ENCODE data around the gene TAF8. TPM values are rescaled to one million over a fixed set of nuclear protein-coding genes. Genes with fewer than 3 reads are reported as not detected.

TAF8 gene
- total RNA-seq, 1 donor from 2014 or later, result 28.9 TPM

DNA sequence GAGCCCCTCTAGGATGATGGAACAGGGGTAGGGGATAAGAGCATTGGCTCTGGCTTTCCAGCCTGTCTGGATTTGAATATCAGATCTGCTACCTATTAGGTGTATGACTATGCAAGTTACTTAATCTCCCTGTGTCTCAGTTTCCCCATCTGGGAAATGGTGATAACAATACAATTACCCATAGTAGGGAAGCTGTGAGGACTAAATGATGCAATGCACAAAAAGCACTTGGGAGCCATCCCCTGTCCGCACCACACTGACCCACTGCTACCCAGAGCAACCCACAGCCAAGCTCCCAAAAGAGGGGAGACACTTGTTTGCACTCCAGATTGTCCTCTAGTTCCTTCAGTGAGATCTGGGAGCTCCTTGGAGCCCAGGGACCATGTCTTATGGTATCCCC, 62.0 kb downstream of the TAF8 start:
- H3K36me3 Mint-ChIP-seq (ENCODE audit: low read depth), result no peaks in the 10 kb centered on the region
- no peak overlapping the region for H3K4me3 Mint-ChIP-seq
- DNase-seq (ENCODE audit: low read depth, low spot score), result no peak
- TF ChIP-seq, protein P1, sequence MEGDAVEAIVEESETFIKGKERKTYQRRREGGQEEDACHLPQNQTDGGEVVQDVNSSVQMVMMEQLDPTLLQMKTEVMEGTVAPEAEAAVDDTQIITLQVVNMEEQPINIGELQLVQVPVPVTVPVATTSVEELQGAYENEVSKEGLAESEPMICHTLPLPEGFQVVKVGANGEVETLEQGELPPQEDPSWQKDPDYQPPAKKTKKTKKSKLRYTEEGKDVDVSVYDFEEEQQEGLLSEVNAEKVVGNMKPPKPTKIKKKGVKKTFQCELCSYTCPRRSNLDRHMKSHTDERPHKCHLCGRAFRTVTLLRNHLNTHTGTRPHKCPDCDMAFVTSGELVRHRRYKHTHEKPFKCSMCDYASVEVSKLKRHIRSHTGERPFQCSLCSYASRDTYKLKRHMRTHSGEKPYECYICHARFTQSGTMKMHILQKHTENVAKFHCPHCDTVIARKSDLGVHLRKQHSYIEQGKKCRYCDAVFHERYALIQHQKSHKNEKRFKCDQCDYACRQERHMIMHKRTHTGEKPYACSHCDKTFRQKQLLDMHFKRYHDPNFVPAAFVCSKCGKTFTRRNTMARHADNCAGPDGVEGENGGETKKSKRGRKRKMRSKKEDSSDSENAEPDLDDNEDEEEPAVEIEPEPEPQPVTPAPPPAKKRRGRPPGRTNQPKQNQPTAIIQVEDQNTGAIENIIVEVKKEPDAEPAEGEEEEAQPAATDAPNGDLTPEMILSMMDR (conservative IDR thresholded peaks at IDR 0.05), result no peak
- H3K27me3 Mint-ChIP-seq (ENCODE audit: low read depth), result peaks cover 13% of the 10 kb centered on the region
- H3K4me1 Mint-ChIP-seq, result no peaks in the 10 kb centered on the region
- no peaks in the 10 kb centered on the region for H3K9me3 Mint-ChIP-seq
- no peak overlapping the region for H3K27ac Mint-ChIP-seq (ENCODE audit: unreplicated experiment)

DNA sequence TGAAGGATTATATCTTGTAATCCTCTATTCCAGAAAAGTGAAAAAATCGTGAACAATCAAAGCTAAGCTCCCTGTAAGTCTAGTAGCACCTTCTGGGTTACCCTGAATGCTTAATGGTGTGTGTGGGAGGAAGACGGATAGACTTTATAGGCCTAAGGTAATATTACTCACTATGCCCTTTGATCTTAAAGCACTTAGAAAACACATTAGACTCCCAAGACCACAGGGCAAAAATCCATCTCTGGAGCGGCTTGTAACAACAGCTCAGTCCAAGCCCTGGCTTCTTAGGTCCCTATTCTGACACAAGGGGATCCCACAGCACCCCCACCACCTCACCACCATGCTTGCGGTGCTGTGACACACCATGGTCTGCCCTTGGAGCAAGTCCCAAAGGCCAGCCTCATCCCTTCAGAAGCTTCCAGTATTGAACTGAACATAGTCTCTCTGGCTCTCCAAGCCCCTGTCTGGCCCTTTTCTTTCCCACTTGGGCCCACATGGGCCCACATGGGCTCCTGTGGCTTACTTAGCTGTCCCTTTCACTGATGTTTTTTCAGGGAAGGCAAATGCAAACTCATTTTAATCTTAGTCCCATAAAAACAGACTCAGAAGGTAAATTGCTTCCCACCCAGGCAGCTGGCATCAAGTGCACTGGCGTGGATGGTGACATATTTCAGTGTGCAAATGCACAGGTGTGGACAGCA, 63.8 kb downstream of the TAF8 start:
- no peaks in the 10 kb centered on the region for H3K36me3 Mint-ChIP-seq (ENCODE audit: low read depth)
- no peak overlapping the region for H3K4me3 Mint-ChIP-seq
- TF ChIP-seq, protein P1 (conservative IDR thresholded peaks at IDR 0.05), result no peak
- no peaks in the 10 kb centered on the region for H3K9me3 Mint-ChIP-seq
- no peaks in the 10 kb centered on the region for H3K4me1 Mint-ChIP-seq
- H3K27me3 Mint-ChIP-seq (ENCODE audit: low read depth), result peaks cover 11% of the 10 kb centered on the region
- no peak overlapping the region for H3K27ac Mint-ChIP-seq (ENCODE audit: unreplicated experiment)
- DNase-seq (ENCODE audit: low read depth, low spot score), result no peak

DNA sequence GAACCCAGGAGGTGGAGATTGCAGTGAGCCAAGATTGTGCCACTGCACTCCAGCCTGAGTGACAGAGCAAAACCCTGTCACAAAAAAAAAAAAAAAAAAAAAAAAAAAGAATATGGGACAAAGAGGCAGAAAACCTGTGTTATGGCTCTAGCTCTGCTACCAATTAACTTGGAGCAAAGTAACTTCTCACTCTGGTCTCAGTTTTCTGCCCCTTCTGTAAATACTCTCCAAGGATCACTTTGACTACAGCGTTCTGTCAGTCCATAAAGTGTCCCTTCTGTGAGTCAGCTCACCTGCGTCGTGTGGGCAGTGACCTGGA, 67.5 kb downstream of the TAF8 start:
- TF ChIP-seq, protein P1 (conservative IDR thresholded peaks at IDR 0.05), result no peak
- no peak overlapping the region for H3K27ac Mint-ChIP-seq (ENCODE audit: unreplicated experiment)
- no peak for DNase-seq (ENCODE audit: low read depth, low spot score)
- H3K36me3 Mint-ChIP-seq (ENCODE audit: low read depth), result no peaks in the 10 kb centered on the region
- no peak overlapping the region for H3K4me3 Mint-ChIP-seq
- H3K27me3 Mint-ChIP-seq (ENCODE audit: low read depth), result peaks cover 3% of the 10 kb centered on the region
- no peaks in the 10 kb centered on the region for H3K9me3 Mint-ChIP-seq
- no peaks in the 10 kb centered on the region for H3K4me1 Mint-ChIP-seq

DNA sequence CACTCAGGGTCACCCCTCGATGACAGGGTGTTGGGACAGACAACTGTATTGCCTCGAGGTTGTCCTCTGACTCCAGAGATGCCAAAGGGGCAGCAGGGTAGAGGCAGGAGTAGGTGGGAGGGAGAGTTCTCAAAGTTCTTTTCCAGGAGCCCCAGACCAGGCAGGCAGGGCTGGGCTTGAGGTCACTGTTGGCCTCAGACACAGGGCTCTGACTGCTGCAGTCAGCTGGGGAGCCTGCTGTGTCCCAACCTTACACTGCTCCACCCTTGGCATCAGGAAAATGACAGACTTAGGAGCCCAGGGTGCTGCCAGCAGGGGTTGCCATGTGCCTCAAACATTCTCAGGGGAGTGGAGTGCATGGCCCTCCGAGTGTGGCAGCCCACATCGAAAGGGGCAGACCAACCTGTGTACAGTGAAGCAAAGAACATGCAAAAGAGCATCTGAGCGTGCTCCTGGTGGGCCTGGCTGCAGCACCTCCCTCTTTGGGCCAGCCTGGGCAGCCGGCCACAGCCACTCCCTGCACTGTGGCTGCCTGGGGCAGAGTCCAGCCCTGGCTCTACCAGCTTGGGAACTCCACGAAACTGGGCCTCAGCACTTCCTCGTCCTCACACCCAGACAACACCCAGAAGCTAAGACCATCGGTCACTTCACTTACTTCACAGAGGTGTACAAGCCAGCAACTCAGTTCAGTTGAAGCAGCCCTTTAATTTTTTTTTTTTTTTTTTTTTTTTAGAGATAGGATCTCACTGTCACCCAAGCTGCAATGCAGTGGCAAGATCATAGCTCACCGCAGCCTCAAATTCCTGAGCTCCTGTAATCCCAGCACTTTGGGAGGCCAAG, 68.1 kb downstream of the TAF8 start:
- no peaks in the 10 kb centered on the region for H3K36me3 Mint-ChIP-seq (ENCODE audit: low read depth)
- no peak overlapping the region for H3K4me3 Mint-ChIP-seq
- peaks cover 3% of the 10 kb centered on the region for H3K27me3 Mint-ChIP-seq (ENCODE audit: low read depth)
- no peak for DNase-seq (ENCODE audit: low read depth, low spot score)
- H3K9me3 Mint-ChIP-seq, result no peaks in the 10 kb centered on the region
- H3K27ac Mint-ChIP-seq (ENCODE audit: unreplicated experiment), result no peak overlapping the region
- TF ChIP-seq, protein P1 (conservative IDR thresholded peaks at IDR 0.05), result no peak
- H3K4me1 Mint-ChIP-seq, result no peaks in the 10 kb centered on the region

DNA sequence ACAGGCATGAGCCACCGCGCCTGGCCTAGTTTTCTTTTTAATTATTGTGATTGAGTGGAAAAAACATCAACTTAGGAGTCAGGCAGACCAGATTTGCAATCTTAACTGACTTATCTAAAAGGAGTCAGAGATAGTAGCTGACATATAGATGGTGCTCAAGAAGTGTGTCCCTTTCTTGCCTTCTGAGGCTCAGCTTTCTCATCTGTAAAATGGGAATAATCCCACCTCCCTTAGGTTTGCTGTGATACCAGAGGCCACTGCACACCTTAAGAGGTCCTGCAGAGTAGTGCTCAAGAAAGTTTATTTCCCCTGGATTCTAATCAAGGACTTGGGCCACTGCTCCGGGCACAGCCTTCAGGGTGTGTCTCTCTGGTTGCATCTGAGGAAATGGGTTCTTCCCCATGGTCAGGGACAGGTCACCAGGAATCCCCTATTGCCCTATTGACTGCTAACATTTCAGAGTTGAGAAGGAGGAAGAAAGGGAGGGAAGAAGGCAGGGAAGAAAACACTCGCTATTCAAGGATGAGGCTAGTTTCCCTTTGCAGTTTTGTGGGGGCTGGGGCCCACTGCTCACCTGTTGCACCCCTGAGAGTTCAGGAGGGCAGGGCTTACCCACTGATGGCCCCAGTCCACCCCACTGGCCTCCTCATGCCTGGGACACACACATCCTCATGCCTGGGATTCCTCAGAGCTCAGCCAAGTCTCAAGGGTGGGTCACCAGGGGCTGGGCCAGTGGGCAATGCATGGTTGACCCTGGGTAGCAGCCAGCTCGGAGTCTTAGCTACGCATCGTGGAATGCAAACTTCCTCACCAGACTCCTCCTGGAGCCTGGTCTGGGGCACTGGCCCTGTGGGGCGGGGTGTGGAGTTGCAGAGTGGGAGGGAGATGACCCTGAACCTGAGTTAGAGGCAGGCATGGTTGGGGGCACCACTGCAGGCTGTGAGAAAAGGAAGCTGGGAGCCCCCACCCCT, 70.9 kb downstream of the TAF8 start:
- peaks cover 3% of the 10 kb centered on the region for H3K27me3 Mint-ChIP-seq (ENCODE audit: low read depth)
- H3K4me1 Mint-ChIP-seq, result no peaks in the 10 kb centered on the region
- TF ChIP-seq, protein P1 (conservative IDR thresholded peaks at IDR 0.05), result no peak
- H3K36me3 Mint-ChIP-seq (ENCODE audit: low read depth), result no peaks in the 10 kb centered on the region
- DNase-seq (ENCODE audit: low read depth, low spot score), result no peak
- H3K9me3 Mint-ChIP-seq, result no peaks in the 10 kb centered on the region
- H3K4me3 Mint-ChIP-seq, result no peak overlapping the region
- no peak overlapping the region for H3K27ac Mint-ChIP-seq (ENCODE audit: unreplicated experiment)

Data from neural crest cell (in vitro differentiated cells).